ENCODE data around the gene PRKAG1. TPM values are rescaled to one million over a fixed set of nuclear protein-coding genes. Genes with fewer than 3 reads are reported as not detected.
A peak's percentile ranks its signal among the peaks of the same experiment; 100 is the strongest.

The PRKAG1 gene
- total RNA-seq, 2 donors from 2014 or later: 63.4 to 70.3 TPM

- peak within 1 kb of the TSS; percentile 83 to 89 for H3K27ac Mint-ChIP-seq
- H3K36me3 Mint-ChIP-seq: no peaks in the 10 kb centered on the region
- H3K27me3 Mint-ChIP-seq: peaks cover 0 to 4% of the 10 kb centered on the region in 2 donors
- ATAC-seq (peak; percentile 97 to 99), DNase-seq (ENCODE audit: low spot score) (peak; percentile 95)
- H3K4me1 Mint-ChIP-seq (ENCODE audit: low read depth in 2 of 2): peaks cover 43 to 46% of the 10 kb centered on the region in 2 donors
- peak within 1 kb of the TSS; percentile 97 for H3K4me3 Mint-ChIP-seq
- no peaks in the 10 kb centered on the region for H3K9me3 Mint-ChIP-seq
Observed at GRCh38 chr12:48957141-48958048, 61.2 kb downstream of the PRKAG1 start, which contains the start of gene ARF3. Gene ARF3, minus strand, starts transcription at chr12:48957487. Its CDS starts 16,392 bp downstream, at chr12:48941095.

DNA sequence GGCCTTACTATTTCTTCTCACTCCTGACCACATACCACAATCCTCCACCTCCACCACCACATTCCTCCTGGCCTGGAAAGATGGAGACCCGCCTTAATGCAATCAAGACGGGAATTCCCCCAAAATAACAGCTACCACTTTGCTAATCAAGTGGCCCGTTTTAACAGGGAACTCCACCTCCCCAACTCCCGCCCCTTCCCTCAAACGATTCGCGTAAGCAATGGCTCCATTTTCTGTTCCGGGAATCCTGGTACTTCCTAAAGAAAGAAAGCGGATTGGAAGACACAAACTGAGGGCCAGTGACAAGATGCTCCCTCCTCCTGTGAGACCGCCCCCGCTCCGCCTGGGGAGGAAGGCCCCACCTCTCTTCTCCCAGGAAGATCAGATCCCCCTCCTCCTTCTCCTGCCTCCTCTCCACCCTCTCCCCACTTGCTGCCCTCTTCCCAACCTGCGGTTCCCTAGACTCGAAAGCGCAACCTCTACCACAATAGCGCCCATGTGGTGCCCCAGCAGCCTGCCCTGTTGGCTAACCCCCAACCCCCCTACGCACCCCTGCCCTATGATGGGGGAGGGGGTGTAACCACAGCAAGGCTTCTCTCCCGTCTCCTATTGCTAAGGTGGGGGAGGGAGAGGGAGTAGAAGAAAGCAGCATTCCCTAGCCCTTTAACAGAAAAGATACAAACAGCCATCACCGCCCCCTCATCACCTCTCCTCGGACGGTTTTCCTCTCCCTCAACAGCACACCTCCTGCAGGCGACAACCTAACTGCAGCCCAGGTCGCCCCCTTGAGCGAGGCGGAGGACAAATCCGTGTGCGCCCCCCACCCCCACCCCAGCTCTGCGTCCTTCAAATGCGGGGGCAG, 62.1 kb downstream of the PRKAG1 start:
- DNase-seq (ENCODE audit: low spot score): peak; percentile 61

GRCh38 chr12:48954841-48955501, 63.6 kb downstream of the PRKAG1 start:
- H3K4me1 Mint-ChIP-seq (ENCODE audit: low read depth in 2 of 2): peaks cover 48% of the 10 kb centered on the region in 2 donors
- peak overlapping the region; percentile 97 for H3K4me3 Mint-ChIP-seq
- peak overlapping the region; percentile 83 to 89 for H3K27ac Mint-ChIP-seq
- DNase-seq (ENCODE audit: low spot score): no peak
- no peaks in the 10 kb centered on the region for H3K27me3 Mint-ChIP-seq
- ATAC-seq: no peak
- H3K36me3 Mint-ChIP-seq: no peaks in the 10 kb centered on the region
- no peaks in the 10 kb centered on the region for H3K9me3 Mint-ChIP-seq

More for the DNA sequence above, 62.1 kb downstream of the PRKAG1 start:
- peak; percentile 4 to 32 for ATAC-seq
- Mint-ChIP-seq H3K27me3 (peaks cover 0 to 4% of the 10 kb centered on the region in 2 donors), H3K9me3 (no peaks in the 10 kb centered on the region), H3K36me3 (no peaks in the 10 kb centered on the region), H3K27ac (peak overlapping the region; percentile 83 to 89), H3K4me3 (peak overlapping the region; percentile 97), H3K4me1 (ENCODE audit: low read depth in 2 of 2) (peaks cover 48% of the 10 kb centered on the region in 2 donors)

DNA sequence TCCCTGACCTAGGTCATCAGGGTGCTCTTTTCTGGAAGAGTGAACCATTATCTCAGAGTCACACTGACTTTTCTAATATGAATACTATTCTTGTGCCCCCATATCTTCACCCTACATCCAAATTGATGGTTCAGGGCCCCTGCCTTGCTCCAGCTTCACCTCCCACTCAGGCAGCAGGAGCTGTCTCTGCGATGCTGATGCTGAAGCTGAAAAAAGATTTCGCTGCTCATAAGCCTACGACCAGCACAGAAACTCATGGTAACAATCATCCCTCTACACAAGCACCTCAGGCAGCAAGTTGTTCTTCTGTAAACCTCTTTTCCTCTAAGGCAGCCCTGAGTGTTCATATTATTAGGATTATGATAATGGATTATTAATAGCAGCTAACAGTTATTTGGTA, 64.5 kb downstream of the PRKAG1 start:
- H3K9me3 Mint-ChIP-seq: no peaks in the 10 kb centered on the region
- ATAC-seq (no peak), DNase-seq (ENCODE audit: low spot score) (no peak)
- H3K4me3 Mint-ChIP-seq: no peak overlapping the region
- H3K36me3 Mint-ChIP-seq: no peaks in the 10 kb centered on the region
- H3K27ac Mint-ChIP-seq: no peak overlapping the region
- no peaks in the 10 kb centered on the region for H3K27me3 Mint-ChIP-seq
- peaks cover 48 to 50% of the 10 kb centered on the region in 2 donors for H3K4me1 Mint-ChIP-seq (ENCODE audit: low read depth in 2 of 2)

DNA sequence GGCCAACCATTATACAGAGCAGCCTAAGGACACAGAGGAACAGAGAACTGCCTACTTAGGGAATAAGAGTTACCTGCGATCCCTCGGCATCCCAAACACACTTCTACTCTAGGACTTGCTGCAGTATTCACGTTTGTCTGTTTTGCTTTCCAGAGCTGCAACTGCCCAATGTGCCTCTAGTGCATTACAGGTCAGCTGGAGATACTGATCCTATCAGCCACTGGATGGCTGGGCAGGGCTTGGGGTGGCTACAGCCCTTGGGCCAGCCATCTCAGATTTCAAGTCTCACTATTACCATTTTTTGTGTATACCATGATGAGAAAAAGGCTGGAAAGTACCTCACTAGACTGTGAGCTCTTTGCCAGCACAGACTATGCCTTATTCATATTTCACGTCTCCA, 65.9 kb downstream of the PRKAG1 start:
- DNase-seq (ENCODE audit: low spot score) (no peak), ATAC-seq (no peak)
- no peak overlapping the region for H3K4me3 Mint-ChIP-seq
- peaks cover 50 to 52% of the 10 kb centered on the region in 2 donors for H3K4me1 Mint-ChIP-seq (ENCODE audit: low read depth in 2 of 2)
- no peaks in the 10 kb centered on the region for H3K27me3 Mint-ChIP-seq
- H3K36me3 Mint-ChIP-seq: peaks cover 5% of the 10 kb centered on the region
- H3K9me3 Mint-ChIP-seq: no peaks in the 10 kb centered on the region
- H3K27ac Mint-ChIP-seq: no peak overlapping the region

Other genes with a start within 250 kb of the PRKAG1 start
- under 1 TPM; 0.22 to 0.40 TPM for gene ADCY6, start 229.7 kb downstream of the PRKAG1 start, total RNA-seq
- 10 to 100 TPM in 1 of 2 donors, 1 to 10 TPM in 1; 6.9 to 10.7 TPM for gene CACNB3, start 200.3 kb downstream of the PRKAG1 start, total RNA-seq
- gene DDX23, start 166.6 kb downstream of the PRKAG1 start, total RNA-seq: 100 to 1,000 TPM; 131 to 162 TPM
- 1 to 10 TPM; 3.4 to 3.7 TPM for gene RND1, start 152.9 kb downstream of the PRKAG1 start, total RNA-seq
- 100 to 1,000 TPM; 101 to 112 TPM for gene FKBP11, start 93.3 kb downstream of the PRKAG1 start, total RNA-seq
- gene ARF3, start 61.3 kb downstream of the PRKAG1 start, total RNA-seq: 100 to 1,000 TPM; 125 to 156 TPM
- under 1 TPM in 1 of 2 donors, not detected in 1; 0.50 TPM for gene WNT10B, start 47.0 kb downstream of the PRKAG1 start, total RNA-seq
- not detected for gene WNT1, start 40.5 kb downstream of the PRKAG1 start, total RNA-seq
- 1 to 10 TPM in 1 of 2 donors, under 1 TPM in 1; 0.48 to 1.1 TPM for gene DDN, start 19.4 kb downstream of the PRKAG1 start, total RNA-seq
- gene KMT2D, start 42.0 kb upstream of the PRKAG1 start, total RNA-seq: 100 to 1,000 TPM; 120 to 199 TPM
- 10 to 100 TPM; 21.9 to 28.9 TPM for gene RHEBL1, start 51.2 kb upstream of the PRKAG1 start, total RNA-seq
- under 1 TPM; 0.24 to 0.31 TPM for gene DHH, start 76.0 kb upstream of the PRKAG1 start, total RNA-seq
- gene LMBR1L, start 92.1 kb upstream of the PRKAG1 start, total RNA-seq: 10 to 100 TPM; 55.4 to 74.9 TPM
- 1,000 to 10,000 TPM; 1,825 to 2,159 TPM for gene TUBA1B, start 112.6 kb upstream of the PRKAG1 start, total RNA-seq
- gene TUBA1A, start 170.3 kb upstream of the PRKAG1 start, total RNA-seq: 10 to 100 TPM; 30.8 to 53.5 TPM
- 100 to 1,000 TPM; 260 to 358 TPM for gene TUBA1C, start 246.3 kb upstream of the PRKAG1 start, total RNA-seq

Data from natural killer cell treated with Interleukin-12 subunit alpha and Interleukin-12 subunit beta and Interleukin-15 and Interleukin-18, amount 100 ng/mL, for 72 hours (primary cell).